Adrenal gland (tissue), 12 donors: ENCODE data around the gene SLC9A9. TPM values are rescaled to one million over a fixed set of nuclear protein-coding genes. Genes with fewer than 3 reads are reported as not detected.

Source experiments
- DNase-seq, 7 donors: peaks; one replicate each; pipeline ENCODE4 v3.0.0-alpha.2; 2019 to 2020
- H3K27ac ChIP-seq, 5 donors: fragments of 200-600 bp; sonication (generic) in 4 of 5; 1 replicate in 3 of 5; 2 replicates in 2 of 5; pipeline versions ENCODE4 v1.5.1 to v1.8.0; 2016 to 2020; ENCODE audit warnings: mild to moderate bottlenecking in 1 of 5
- H3K27me3 ChIP-seq: fragments of 200-600 bp; 2 replicates; pipeline ENCODE4 v1.8.0; 2021
- H3K36me3 ChIP-seq, 2 donors: fragments of 200-600 bp; replicated peaks in 1 of 2; 1 replicate in 1 of 2; 2 replicates in 1 of 2; pipeline versions ENCODE4 v1.5.1 to v1.8.0; 2018 to 2022
- H3K4me1 ChIP-seq, 2 donors: fragments of 200-600 bp; replicated peaks in 1 of 2; 1 replicate in 1 of 2; 2 replicates in 1 of 2; pipeline versions ENCODE4 v1.5.1 to v1.8.0; 2018 to 2021
- H3K4me3 ChIP-seq, 4 donors: fragments of 200-600 bp; sonication (generic) in 3 of 4; one replicate each; pipeline ENCODE4 v1.5.1; 2016 to 2018
- H3K9me3 ChIP-seq, 3 donors: fragments of 200-600 bp; sonication (generic) in 1 of 3; replicated peaks in 1 of 3; 1 replicate in 2 of 3; 2 replicates in 1 of 3; pipeline versions ENCODE4 v1.5.1 to v1.8.0; 2016 to 2021
- POLR2A ChIP-seq, 2 donors: fragments of 450-650 bp; IDR thresholded peaks; one replicate each; pipeline ENCODE4 v1.6.1; 2017; ENCODE audit warnings: antibody characterized with exemption in 2 of 2, mild to moderate bottlenecking in 2 of 2, moderate library complexity in 1 of 2
- WGBS, 4 donors: extraction: QIAGEN DNeasy Blood & Tissue Kit in 2 of 4; methylation state at CpG; one replicate each; pipeline versions ENCODE4 v1.1.5 to v1.1.7; 2013 to 2017; 5-methylcytosine and 5-hydroxymethylcytosine counted together
- intact Hi-C, 2 donors: fragments of 100-400 bp; cut with DNase I; formaldehyde crosslinking; loops; one replicate each; pipeline versions ENCODE4 v1.14.1 to v1.15.0; 2022 to 2023
- polyA plus RNA-seq, 3 donors: library from polyadenylated mRNA; stranded (reverse); fragments of 200-250 nt in 2 of 3; fragments of 350-450 nt in 1 of 3; fragmentation: Illumina TruSeq in 1 of 3; extraction: RNeasy Lipid Tissue Mini Kit (QIAGEN cat#74804) in 1 of 3; gene quantifications; one replicate each; pipeline ENCODE4 v1.2.3, GENCODE V29; 2013 to 2014
- total RNA-seq, 9 donors: library from RNA; depleted of rRNA in 4 of 9; stranded (reverse); fragments of >200 nt in 4 of 9; fragments of 120-200 nt in 1 of 9; fragmentation: NEBNext Ultra II Directional in 1 of 9; extraction: Animal tissue kit (Norgen Biotek cat#: 25700) in 1 of 9; gene quantifications; one replicate each; pipeline versions ENCODE4 v1.1.0 to v1.2.4, GENCODE V29; 2013 to 2023
- TF ChIP-seq, protein P1 (sequence below), 6 experiments: fragments of 450-650 bp in 4 of 6; fragments of 200-600 bp in 2 of 6; sonication (generic) in 1 of 6; IDR thresholded peaks; 1 replicate in 5 of 6; 2 replicates in 1 of 6; pipeline versions ENCODE4 v1.5.1 to v1.8.0; 2016 to 2021; ENCODE audit warnings: antibody characterized with exemption in 6 of 6, mild to moderate bottlenecking in 2 of 6, moderate library complexity in 1 of 6
- donor health status: healthy with polysubstance abuse.
- donor health status: Bipolar disorder and iron deficiency.
- donor health status: DM: yes; HTN: yes; CAD: no.
- donor health status: DM: no; HTN: no; CAD: no.
- donor health status: DM: no; HTN: no; CAD: no.
- donor health status: DM: yes; HTN: yes; CAD: no.

SLC9A9 gene
- total and polyA plus RNA-seq, 12 donors = 4.2 to 23.7 (median 13.5) TPM

DNA sequence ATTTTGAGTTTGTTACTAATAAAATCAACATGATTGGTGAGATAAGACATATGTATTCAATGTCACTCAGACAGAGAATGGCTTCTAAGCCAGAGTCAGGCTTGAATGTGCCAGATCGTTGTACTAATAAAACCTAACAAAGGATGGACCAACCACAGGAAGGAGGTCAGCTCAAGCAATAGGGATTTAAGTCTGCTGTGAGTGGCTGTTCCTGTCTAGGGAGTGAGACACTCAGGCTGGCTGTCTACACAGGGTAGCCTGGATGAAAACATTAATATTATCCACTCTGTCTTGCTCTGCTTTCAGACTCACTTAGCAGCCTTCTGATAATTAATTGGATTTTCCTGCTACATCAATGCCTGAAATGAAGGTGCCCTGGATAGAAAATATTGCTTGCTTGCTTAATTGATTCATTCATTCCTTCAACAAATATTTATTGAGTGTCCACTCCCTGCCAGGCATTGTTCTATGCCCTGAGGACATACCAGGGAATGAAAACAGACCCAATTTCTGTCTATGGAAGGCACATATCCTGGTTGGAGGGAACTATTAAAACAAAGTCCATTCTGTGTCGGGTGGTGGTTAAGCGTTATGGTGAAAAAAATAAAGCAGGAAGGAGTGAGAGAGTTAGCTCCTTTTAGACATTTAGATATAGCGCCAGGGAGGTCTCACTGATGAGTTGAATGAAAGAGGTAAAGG is 489.3 kb downstream of the SLC9A9 start:
- no peak overlapping the region for H3K27ac ChIP-seq
- no peak for TF ChIP-seq POLR2A (IDR thresholded peaks at IDR 0.05)
- TF ChIP-seq, protein P1, sequence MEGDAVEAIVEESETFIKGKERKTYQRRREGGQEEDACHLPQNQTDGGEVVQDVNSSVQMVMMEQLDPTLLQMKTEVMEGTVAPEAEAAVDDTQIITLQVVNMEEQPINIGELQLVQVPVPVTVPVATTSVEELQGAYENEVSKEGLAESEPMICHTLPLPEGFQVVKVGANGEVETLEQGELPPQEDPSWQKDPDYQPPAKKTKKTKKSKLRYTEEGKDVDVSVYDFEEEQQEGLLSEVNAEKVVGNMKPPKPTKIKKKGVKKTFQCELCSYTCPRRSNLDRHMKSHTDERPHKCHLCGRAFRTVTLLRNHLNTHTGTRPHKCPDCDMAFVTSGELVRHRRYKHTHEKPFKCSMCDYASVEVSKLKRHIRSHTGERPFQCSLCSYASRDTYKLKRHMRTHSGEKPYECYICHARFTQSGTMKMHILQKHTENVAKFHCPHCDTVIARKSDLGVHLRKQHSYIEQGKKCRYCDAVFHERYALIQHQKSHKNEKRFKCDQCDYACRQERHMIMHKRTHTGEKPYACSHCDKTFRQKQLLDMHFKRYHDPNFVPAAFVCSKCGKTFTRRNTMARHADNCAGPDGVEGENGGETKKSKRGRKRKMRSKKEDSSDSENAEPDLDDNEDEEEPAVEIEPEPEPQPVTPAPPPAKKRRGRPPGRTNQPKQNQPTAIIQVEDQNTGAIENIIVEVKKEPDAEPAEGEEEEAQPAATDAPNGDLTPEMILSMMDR (IDR thresholded peaks at IDR 0.05) = no peak
- DNase-seq = no peak
- no peaks in the 10 kb centered on the region for H3K27me3 ChIP-seq
- no peaks in the 10 kb centered on the region for H3K36me3 ChIP-seq
- H3K4me1 ChIP-seq = no peaks in the 10 kb centered on the region
- 75 to 88% (median 83%) methylated on average over 4 of the region's 4 CpGs for WGBS, 4 donors
- no peak overlapping the region for H3K4me3 ChIP-seq
- intact Hi-C loops = no loop called here
- no peaks in the 10 kb centered on the region for H3K9me3 ChIP-seq

DNA sequence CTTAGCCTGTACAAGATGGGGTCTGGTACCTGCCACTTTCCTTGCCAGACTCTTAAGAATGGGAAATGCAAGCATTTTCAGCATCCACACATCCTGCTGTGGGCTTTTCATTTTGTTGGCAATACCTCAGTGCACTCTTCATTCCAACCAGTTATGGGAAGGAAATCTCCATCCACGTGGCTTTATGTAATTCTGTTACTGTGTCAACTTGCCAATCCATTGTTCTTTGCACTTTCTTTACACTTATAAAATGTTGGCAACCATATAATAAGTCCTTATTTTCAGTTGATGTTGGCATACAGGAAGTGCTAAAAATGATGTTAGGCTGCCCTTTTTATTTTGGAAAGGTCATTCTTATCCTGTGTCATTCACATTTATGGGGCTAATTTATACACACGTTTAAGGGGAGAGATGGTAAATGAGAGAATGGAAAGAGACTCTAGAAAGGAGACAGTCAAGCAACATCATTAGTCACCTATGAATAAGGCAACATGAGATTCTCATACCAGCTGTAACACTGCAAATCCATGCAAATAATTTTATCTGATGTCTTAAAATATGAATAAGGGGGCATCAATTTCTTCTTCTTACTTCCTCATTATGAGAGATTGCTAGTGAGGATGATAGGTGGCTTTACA is 490.0 kb downstream of the SLC9A9 start:
- Histone ChIP-seq H3K36me3 (no peaks in the 10 kb centered on the region), H3K27me3 (no peaks in the 10 kb centered on the region), H3K27ac (no peak overlapping the region), H3K4me3 (no peak overlapping the region), H3K4me1 (peaks cover 0 to under 1% of the 10 kb centered on the region in 2 donors), H3K9me3 (no peaks in the 10 kb centered on the region)
- intact Hi-C loops = no loop called here
- TF ChIP-seq, protein P1 (IDR thresholded peaks at IDR 0.05) = no peak
- no peak for TF ChIP-seq POLR2A (IDR thresholded peaks at IDR 0.05)
- no peak for DNase-seq
- 44 to 60% (median 51%) methylated on average over 2 of the region's 2 CpGs for WGBS, 4 donors

DNA sequence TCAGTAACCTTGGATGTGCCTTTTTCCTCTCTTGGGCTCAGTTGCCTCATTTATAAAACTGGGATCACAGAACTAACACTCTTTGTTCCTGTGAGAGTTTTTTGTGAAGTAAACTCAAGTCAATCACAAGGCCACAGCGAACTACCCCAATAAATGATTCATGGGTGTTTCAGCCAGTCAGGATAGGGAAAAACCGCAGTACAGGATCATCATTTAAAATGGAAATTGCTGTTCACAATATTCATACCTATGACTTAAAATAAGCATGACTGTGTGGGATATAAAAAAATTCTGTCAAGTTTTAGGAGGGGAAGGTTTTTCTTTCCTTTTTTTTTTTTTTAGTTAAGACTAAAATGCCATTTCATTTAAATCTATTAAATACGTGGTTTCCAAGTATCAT is 490.6 kb downstream of the SLC9A9 start:
- no peaks in the 10 kb centered on the region for H3K27me3 ChIP-seq
- H3K4me1 ChIP-seq = peaks cover 0 to 5% of the 10 kb centered on the region in 2 donors
- no peak overlapping the region for H3K4me3 ChIP-seq
- DNase-seq = no peak
- no peaks in the 10 kb centered on the region for H3K9me3 ChIP-seq
- no peaks in the 10 kb centered on the region for H3K36me3 ChIP-seq
- TF ChIP-seq POLR2A (IDR thresholded peaks at IDR 0.05) = no peak
- TF ChIP-seq, protein P1 (IDR thresholded peaks at IDR 0.05) = no peak
- WGBS, 4 donors = 86 to 90% (median 88%) methylated on average over 3 of the region's 3 CpGs
- intact Hi-C loops = no loop called here
- H3K27ac ChIP-seq = no peak overlapping the region

DNA sequence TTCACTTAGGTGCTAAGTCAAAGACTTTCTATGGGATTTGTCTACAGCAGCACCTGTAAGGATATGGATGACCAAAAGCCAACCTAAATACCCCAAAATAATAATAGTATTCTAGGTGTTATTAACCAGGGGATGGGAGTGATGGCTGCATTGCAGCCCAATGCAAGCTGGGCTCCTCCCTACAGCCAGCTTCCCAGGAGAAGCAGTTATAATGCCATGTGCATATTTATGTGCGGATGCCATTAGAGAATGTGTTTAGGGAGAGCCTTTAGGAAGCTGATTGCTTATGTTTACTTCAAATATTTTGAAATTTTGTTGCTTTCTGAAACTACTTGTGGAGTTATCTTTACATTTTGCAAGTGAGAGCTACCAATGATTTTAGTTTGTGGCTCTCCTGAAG is 491.4 kb downstream of the SLC9A9 start:
- 87 to 100% (median 95%) methylated on average over 1 of the region's 1 CpG for WGBS, 4 donors
- intact Hi-C loops = no loop called here
- Histone ChIP-seq H3K27me3 (no peaks in the 10 kb centered on the region), H3K9me3 (no peaks in the 10 kb centered on the region), H3K27ac (no peak overlapping the region), H3K36me3 (no peaks in the 10 kb centered on the region), H3K4me1 (peaks cover 0 to 5% of the 10 kb centered on the region in 2 donors), H3K4me3 (no peak overlapping the region)
- TF ChIP-seq, protein P1 (IDR thresholded peaks at IDR 0.05) = no peak
- no peak for TF ChIP-seq POLR2A (IDR thresholded peaks at IDR 0.05)
- DNase-seq = no peak
